ENCODE data around the gene TSEN54.
"Not testable (repeated sequence)": the region's sequence is repeated elsewhere in the genome, so short reads cannot be mapped to it uniquely, and the experiment has no call there.

Gene TSEN54
- total RNA-seq: 0.69 to 8.8 (median 5.0) reads per million in 18 experiments

DNA sequence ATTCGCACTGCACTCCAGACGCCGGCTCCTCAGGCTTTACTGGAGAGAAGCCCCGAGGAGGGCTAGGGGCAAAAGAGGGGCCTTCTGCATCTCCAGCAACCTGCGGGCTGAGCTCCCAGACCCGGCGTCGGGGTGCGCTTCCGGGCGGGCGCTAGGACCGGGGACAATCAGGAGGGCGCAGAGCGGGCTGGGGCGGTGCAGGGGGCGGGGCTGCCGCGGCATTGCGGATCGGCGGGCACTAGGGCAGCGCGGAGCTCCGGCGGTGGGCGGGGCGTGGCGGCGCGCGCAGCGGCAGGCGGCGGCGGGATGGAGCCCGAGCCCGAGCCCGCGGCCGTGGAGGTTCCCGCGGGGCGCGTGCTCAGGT, at the start of gene TSEN54:
Gene TSEN54, plus strand, starts transcription at position 274 of the 364 bp plus-strand sequence. Its CDS starts 33 bp downstream, at position 307.
- peak; percentile 84 to 90 for DNase-seq

DNA sequence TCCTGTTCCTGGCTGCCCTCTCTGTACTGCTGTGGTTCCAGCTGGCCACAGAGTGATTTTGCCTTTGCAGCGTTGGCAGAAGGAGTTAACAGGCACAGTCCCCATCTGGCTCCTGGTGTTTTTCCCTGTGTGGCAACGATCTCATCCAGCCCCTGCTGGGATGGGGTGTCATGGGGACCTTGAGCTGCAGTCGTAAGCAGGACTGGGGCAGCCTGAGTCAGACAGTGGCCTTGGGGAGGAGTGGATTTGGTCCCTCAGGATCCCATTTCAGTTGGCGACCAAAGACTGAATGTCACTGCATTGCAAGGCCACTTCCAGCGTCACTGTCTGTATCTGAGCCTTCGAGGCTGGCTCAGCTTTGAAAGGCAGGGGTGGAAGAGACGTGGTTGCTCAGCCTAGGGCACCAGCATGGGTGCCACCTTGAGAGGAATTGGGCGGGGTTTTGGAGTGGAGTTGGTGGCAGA, 48.0 kb upstream of the TSEN54 start:
- DNase-seq: no peak

DNA sequence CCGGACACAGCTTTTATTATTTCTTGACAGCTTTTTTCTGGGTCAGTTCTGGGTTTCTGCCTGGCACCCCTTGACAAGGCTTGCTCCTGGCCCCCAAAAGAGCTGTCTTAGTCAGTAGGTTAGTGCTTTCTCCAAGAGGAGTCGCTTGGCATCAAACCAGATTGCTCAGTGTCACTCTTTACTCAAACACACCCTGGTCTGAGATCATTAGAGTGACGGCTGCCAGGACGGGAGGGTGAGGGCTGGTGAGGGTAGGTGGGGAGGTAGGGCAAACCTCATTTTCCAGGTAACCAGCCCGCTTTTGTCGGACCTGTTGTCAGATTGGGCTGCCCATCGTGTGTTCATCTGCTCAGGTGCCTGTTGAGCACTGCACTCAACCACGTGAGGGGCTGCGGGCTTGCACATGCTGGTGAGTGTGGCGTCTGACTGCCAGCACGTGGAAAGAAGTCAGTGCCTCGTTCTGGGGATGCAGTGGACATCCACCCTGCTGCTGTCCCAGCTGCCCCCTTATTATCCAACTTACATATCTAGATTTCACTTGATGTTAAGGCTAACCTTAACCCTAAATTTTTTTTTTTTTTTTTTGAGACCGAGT, 47.5 kb upstream of the TSEN54 start:
- no peak for DNase-seq

DNA sequence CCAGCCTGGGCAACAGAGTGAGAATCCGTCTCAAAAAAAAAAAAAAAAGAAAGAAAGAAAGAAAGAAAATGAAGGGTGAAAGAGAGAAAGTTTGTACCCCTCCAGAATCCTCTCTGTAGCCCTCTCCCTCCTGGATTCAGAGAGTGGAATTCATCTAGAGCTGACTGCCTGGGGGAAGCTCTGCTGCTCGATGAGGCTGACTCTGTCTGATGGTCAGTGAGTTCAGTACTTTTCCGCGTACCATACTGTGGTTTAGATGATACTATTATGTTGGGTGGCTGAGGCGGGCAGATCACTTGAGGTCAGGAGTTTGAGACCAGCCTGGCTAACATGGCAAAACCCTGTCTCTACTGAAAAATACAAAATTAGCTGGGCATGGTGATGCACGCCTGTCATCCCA, 45.1 kb upstream of the TSEN54 start:
- no peak for DNase-seq

DNA sequence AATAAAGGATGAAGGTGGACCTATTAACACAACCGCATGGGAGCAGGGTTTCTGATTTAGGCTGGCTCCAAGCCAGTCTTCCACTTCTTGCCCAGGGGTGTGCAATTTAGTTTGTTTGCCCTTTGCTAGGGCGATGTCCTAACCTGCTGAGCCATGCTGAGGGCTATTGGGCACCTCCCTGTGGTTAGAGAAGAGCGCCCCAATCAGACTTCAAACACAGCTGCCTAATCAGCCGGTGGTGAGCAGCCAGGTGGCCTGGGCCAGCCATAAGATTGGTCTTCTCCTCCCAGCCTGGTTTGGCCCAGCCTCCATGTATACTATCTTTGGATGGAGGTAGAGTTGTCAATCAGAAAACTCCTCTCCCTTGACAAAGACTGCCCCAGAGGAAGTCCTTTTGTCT, 44.2 kb upstream of the TSEN54 start:
- DNase-seq: no peak

DNA sequence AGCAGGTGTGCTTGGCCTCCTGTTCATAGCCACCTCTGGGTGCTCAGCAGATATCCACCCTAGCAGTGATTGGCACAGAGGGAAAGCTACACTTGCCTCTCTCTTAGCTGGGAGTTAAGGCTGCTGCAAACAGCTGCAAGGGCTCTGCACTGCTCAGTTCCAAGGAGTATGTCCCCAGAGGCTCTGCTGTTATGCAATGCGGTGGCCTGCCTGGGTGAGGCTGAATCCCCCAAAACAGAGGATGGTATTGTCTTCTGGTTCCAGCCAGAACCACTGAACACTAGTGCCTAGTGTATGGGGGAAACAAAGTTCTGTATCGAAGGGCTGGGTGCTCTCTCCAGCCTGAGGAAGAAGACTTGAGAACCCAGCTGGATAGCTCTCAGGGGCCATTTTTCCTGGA, 43.1 kb upstream of the TSEN54 start:
- no peak for DNase-seq

DNA sequence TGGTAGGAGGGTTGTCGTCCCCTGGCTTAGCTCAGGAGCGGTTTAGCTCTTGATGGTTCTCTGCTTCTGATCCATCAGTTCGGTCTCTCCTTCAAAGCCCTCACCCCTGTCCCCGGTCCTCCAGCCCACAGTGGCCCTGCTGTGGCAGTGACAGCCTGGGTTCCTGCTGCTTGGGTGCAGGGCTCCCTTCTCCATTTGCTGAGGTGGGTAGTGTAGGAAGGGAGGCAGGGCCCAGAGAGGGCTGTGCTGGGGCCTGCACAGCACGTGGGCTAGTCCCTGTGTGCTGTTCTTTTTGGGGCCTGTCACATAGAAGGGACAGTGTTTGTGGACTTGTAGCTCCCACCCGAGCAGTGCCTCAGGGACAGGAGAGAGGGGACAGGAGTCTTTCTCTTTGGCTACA, 41.6 kb upstream of the TSEN54 start:
- no peak for DNase-seq

DNA sequence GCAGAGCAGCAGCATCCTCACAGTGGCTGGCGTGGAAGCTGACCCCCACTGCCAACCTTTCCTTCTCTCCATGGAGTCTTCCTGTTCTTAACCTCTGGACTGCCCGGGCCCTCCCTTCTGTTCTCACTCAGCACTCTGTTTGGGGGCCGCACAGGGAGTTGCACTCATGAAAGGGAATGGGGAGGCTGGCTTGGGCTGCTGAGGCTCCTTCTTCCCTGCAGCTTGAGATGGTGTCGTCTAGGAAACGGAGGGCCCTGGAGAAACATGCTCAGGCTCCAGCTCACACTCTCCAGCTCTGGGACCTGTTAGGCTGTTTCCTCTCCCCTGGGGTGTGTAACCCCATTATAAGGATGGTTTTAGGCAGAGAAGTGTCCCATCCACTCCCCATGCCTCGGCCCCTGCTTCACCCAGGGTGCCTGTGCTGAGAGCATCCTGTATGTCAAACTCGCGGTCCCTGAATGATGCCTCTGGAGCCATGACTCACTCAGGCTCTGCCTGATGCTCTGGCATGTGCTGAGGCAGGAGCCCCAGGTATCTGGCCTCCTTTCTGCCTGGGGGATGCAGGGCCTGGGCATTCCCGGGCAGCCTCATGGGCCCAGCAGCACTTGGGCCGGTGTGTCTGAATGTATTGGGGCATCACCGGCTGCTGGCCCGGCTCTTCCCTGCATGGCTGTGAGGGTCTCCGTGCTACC, 41.0 kb upstream of the TSEN54 start:
- DNase-seq: no peak

DNA sequence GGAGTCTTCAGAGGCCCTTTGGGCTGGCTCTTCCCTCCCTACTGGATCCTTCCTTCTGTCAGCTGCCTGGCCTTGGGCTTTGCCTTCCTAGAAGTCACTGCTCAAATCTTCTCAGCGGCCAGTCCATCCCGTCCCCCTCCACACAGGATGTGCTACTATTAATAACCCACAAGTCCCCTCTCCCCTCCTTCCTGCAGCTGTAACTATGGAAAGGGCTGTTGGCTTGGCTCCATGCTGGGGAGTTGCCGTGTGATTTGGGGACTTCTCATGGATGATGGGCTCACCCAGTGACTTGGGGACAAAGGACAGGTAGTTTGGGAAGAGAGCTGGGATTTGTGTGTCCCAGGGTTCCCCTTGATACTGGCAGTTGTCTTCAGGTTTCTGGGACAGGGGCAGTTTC, 40.5 kb upstream of the TSEN54 start:
- no peak for DNase-seq

DNA sequence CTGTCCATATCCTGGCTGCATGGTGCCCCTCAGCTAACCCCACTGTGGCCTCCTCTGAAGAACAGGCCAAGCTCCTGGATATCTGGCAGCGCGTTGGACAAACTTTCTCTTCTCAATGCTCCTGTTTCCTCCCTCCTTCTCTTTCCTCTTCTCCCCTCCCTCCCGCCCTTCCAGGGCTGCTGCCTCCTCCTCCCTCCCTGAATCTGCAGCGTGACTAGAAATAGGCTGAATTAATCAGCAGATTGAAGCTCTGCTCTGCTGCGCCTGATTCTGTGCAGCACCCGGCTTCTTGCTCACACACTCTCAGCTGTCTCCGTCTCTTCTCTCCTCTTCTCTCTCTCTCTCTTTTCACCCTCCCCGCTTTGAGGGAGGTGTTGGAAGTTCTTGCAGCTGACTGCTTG, 40.1 kb upstream of the TSEN54 start:
- DNase-seq: no peak

DNA sequence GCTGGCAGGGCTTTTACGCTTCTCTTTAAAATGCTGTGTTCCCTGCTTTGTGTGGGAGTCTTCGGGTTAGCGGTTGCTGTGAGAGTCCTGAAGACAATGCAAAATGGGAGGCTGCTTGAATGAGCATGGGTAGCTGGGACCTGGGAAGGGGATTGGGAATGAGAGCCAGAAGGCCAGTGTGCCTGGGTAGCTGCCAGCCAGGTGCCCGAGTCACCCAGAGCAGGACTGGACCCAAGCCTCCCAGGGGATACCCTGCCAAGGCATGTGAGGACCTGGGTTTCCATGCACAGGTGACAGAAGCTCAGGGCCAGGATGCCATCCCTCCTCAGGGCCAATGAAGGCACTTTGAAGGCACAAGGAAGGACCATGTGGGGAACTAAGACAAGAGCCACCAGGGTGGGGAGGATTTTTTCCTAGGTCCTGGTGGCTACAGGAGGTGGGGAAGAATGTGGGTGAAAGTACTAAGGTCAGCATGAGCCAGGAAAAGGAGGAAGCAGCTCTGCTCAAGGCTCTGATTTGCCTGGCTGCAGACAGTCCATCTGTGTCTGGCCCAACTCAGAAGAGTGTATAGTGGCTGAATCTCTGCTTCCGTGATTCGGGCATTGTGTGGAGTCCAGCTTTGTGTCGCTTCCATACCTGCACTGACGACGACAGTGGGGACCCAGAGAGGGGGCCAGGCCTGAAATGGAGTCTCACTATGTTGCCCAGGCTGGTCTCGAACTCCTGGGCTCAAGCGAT, 39.4 kb upstream of the TSEN54 start:
- DNase-seq: peak in 1 of 2 donors; percentile 9

DNA sequence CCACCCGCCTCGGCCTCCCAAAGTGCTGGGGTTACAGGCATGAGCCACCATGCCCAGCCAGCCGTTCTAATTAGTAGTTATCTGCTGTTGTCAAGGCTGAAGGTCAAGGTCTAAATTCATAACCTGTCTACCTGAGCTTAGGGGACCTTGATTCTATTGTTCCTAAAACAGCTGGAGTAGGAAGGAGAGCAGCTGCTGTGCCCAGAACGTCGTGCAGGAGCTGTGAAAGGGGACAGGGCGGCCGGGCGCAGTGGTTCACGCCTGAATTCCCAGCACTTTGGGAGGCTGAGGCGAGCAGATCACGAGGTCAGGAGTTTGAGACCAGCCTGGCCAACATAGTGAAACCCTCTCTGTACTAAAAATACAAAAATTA, 38.9 kb upstream of the TSEN54 start:
- DNase-seq: not testable (repeated sequence)

DNA sequence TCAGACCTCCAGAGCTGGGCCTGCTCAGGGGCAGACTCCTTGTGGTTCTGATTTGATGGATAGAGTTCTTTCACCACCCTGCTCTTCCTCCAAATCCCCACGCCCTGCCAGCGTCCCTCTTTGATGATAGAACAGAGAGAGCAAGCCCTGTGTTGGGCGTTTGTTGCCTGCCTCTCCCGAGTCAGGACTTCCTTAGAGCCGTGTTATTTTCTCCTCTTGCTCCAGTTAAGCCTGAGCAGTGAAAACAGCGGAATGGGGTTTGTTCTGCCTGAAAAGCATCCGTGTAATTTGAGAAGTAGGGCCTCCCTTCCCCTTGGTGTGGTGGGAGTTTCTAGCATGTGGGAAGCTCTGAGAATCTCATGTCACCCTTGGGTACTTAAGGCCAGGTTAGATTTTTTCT, 37.8 kb upstream of the TSEN54 start:
- no peak for DNase-seq

DNA sequence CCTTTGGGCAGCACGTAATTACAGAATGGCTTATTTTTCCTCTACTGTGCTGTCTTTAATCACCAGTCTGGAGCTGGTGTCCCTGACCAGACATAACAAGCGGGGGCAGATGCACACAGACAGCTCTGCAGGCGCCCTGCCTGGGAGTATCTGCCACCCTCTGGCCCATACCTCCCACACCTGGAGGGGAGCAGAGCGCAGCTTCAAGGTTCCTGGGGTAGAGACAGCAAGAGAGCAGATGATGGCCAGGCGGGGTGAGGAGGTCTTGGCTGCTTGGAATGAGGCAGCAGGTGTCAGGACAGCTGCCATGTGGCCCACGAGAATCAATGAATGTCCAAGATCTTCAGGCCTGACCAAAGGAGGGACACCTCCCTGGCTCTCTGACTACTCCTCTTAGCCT, 36.0 kb upstream of the TSEN54 start:
- DNase-seq: no peak

DNA sequence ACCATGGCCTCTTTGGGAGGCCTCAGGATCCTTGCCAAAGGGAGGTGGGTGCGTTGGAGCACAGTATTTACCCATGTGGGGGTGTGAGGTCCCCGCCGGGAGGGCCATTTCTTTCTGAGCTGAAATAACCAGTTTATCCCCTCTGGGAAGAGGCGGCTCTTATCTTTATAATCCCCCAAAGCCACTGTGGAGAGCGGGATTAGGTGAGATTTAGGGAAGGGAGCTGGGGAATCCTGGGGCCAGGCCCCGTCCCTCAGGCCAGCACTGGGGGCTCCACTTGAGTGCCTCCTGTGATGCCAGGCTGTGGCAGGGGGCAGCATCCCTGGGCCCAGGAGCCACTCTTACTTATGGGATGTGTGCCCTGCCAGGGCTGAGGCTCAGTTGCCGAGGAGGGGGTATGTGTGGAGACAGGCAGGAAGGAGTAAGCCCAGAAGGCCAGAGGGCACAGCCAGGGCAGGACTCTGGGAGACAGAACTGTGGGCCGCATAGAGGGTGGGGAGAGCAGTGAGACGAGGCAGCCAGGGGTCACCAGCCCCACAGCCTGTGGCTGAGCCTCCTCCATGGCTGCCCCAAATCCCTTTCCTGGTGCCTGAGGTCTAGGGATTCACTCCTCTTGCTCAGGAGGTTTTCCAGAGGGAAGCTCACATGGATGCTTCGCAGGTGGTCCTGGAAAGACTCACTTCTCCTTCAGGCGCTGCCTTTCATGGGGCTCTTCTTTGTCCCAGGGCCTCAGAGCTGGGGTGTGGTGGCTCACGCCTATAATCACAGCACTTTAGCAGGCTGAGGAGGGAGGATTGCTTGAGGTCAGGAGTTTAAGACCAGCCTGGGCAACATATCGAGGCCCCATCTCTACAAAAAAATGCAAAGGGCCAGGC, 34.9 kb upstream of the TSEN54 start:
- DNase-seq: no peak

DNA sequence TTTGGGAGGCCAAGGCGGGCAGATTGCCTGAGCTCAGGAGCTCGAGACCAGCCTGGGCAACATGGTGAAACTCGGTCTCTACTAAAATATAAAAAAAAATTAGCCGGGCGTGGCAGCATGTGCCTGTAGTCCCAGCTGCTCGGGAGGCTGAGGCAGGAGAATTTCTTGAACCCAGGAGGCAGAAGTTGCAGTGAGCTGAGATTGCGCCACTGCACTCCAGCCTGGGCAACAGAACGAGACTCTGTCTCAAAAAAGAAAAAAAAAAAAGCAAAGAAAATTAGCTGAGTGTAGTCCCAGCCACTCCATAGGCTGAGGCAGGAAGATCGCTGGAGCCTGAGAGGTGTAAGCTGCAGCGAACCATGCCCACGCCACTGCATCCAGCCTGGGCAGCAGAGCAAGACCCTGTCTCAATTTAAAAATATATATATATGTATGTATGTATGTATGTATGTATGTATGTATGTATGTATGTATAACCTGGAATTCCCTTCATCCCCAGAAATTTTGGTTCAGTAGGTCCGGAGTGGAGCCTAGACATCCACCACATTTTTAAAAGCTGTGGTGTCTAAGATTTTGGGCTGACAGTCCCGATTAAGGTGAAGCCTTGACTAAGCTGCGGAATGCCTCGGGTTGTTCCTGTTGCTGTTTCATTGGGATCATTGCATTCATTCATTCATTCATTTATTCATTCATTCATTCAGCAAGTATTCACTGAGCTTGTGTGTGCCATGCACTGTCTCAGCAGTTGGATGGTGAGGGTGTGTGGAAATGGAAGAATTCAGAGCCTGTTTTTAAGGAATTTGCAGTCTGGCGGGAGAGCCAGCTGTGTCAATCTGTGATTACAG, 34.0 kb upstream of the TSEN54 start:
- no peak for DNase-seq

DNA sequence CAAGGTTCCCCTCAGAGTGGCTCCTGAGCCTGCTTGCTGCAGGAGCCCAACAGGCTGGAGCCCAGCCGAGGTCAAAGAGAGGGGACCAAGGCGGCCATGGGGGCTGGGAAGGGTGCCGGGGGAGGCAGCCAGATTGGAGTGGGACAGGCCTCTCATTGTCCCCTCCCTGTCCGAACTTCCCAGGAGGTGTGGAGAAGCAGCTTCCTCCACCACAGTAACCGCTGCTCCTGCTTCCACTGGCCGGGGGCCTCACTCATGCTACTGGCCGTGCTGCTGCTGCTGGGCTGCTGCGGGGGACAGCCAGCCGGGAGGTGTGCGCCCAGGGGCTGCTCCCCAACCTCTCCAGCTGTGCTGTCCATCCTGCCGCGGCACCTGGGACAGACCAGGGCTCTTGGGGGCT, 30.6 kb upstream of the TSEN54 start:
- no peak for DNase-seq

DNA sequence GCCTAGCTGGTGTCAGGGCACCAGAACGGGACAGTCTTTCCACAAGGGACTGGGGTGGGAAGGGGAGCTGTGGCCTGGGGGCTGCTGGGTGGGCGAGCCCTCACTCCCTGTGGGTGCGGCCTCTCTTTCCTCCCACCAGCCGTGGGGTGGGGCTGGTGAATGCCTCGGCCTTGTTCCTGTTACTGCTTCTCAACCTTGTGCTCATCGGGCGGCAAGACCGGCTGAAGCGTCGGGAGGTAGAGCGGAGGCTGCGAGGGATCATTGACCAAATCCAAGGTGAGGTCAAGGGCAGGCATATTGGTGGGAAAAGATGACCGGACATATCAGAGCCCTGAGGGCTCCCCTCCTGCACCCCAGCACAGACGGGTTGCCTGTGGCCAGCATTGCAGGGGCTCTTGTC, 30.2 kb upstream of the TSEN54 start:
- DNase-seq: no peak

DNA sequence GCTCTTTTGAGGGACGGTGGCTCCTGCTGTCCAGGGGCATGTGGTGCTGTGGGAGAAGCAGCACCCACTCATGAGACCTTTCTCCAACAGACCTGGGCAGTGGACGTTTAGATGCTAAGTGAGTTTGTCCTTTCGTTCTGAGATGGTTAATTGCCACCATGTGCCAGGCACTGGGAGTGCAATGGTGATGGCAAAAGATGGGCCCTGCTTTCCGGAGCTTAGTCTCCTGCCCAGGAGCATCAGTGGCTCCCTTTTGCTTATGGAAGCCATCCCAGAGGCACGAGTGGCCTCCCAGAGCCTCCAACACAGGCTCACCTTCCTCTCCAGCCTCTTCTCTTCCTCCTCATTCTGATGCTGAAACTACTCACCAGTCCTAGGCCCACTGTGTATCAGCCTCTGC, 29.4 kb upstream of the TSEN54 start:
- DNase-seq: no peak

DNA sequence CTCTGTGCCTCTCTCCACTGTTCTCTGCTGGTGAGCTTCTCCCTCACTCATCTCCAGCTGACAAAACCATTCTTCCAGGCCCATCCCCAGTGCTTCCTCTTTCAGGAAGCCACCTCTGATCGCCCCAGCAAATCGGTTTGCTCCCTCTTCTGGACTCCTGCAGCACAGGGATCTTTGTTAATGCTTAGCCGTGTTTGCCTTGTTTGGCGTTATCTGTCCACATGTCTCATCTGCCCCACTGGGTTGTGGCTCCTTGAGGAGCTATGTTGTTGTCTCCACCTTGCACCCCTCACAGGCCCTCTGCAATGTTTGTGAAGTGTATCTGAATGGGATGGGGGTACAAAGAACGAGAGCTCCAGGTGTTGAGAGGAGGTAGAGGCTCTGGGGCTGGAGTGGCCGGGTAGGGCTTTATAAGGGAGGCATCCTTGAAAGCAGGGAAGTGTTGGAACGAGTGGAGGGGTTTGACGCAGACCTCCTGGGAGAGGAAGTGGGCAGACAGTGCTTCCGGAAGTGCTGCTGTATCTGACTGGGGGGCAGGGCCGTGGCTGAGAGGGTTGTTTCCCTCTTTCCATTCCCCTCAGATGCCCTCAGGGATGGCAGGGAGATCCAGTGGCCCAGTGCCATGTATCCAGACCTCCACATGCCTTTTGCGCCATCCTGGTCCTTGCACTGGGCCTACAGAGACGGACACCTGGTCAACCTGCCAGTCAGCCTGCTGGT, 28.8 kb upstream of the TSEN54 start:
- DNase-seq: peak; percentile 76 to 77

All from inflammatory macrophage (primary cell).